Karpas-422 (cell line): ENCODE measurements around the gene LMBR1. TPM values are rescaled to one million over a fixed set of nuclear protein-coding genes. Genes with fewer than 3 reads are reported as not detected.
"Not testable (repeated sequence)": the region's sequence is repeated elsewhere in the genome, so short reads cannot be mapped to it uniquely, and the experiment has no call there.

Experiments used
- DNase-seq: peaks from one replicate; pipeline ENCODE4 v3.0.0-alpha.2; 2015
- H2AFZ ChIP-seq: fragments of 200-600 bp; sonication (generic); 2 replicates; pipeline ENCODE4 v1.6.1; 2014; ENCODE audit warnings: antibody characterized with exemption, low read length, mixed read lengths
- H3K27ac ChIP-seq: fragments of 200-600 bp; sonication (generic); 2 replicates; pipeline ENCODE4 v1.5.1; 2014; ENCODE audit warnings: mild to moderate bottlenecking, low read length, moderate library complexity
- H3K27me3 ChIP-seq: fragments of 200-600 bp; sonication (generic); 2 replicates; pipeline ENCODE4 v1.6.1; 2014; ENCODE audit warnings: low read length, mixed read lengths
- H3K36me3 ChIP-seq: fragments of 200-600 bp; sonication (generic); 2 replicates; pipeline ENCODE4 v1.6.1; 2014; ENCODE audit warnings: low read length, mixed read lengths; ENCODE audit not compliant: insufficient read depth
- H3K4me1 ChIP-seq: fragments of 200-600 bp; sonication (generic); 2 replicates; pipeline ENCODE4 v1.6.1; 2014; ENCODE audit warnings: mild to moderate bottlenecking, low read length, mixed read lengths
- H3K4me2 ChIP-seq: fragments of 200-600 bp; sonication (generic); 2 replicates; pipeline ENCODE4 v1.6.1; 2014; ENCODE audit warnings: low read length, low read depth, mild to moderate bottlenecking; ENCODE audit not compliant: poor library complexity, severe bottlenecking
- H3K4me3 ChIP-seq: fragments of 200-600 bp; sonication (generic); 2 replicates; pipeline ENCODE4 v1.5.1; 2014; ENCODE audit warnings: mild to moderate bottlenecking, antibody characterized with exemption, low read length, mixed read lengths
- H3K79me2 ChIP-seq: fragments of 200-600 bp; sonication (generic); 2 replicates; pipeline ENCODE4 v1.6.1; 2014; ENCODE audit warnings: mild to moderate bottlenecking, low read length, mixed read lengths
- H3K9ac ChIP-seq: fragments of 200-600 bp; sonication (generic); 2 replicates; pipeline ENCODE4 v1.6.0; 2014; ENCODE audit warnings: low read length
- H3K9me2 ChIP-seq: fragments of 200-600 bp; sonication (generic), shearing (Covaris generic); replicated peaks from 2 replicates; pipeline ENCODE4 v1.6.0; 2014; ENCODE audit warnings: mild to moderate bottlenecking, low read length, moderate library complexity; ENCODE audit not compliant: insufficient read depth
- H3K9me3 ChIP-seq: fragments of 300-700, 200-600 bp; sonication (generic); 2 replicates; pipeline ENCODE4 v1.6.1; 2014; ENCODE audit warnings: low read length, mixed read lengths
- H4K20me1 ChIP-seq: fragments of 200-600 bp; sonication (generic); 2 replicates; pipeline ENCODE4 v1.6.1; 2014; ENCODE audit warnings: mild to moderate bottlenecking, antibody characterized with exemption, low read length, low read depth; ENCODE audit not compliant: insufficient read depth
- total RNA-seq: library from RNA; depleted of rRNA; stranded (reverse); fragments of >200 nt; shearing (Covaris generic); gene quantifications from 2 replicates; pipeline ENCODE4 v1.2.3, GENCODE V29; 2014; ENCODE audit warnings: low replicate concordance

LMBR1 gene
- total RNA-seq, 1 experiment from 2014 or later: 202 TPM

DNA sequence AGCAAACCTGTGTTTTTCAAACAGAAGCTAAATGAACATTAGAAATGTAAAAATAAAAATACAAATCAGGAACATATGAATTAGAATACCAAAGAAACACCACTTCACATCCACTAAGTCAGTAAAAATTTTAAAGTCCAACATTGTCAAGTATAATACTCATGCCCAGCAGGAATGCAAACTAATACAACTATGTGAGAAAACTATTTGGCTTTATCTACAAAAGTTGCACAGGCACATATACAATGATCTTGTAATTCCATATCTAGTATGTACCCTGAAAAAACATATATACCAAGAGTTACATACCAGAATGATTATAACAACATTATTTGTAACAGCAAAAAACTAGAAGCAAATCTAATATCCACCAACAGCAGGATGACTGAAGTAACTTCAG lies 161.3 kb downstream of the LMBR1 start:
- no peak for DNase-seq
- Histone ChIP-seq H3K9me2 (no peaks in the 10 kb centered on the region), H3K4me1 (no peaks in the 10 kb centered on the region), H4K20me1 (no peaks in the 10 kb centered on the region), H3K4me2 (no peak overlapping the region), H3K79me2 (peaks cover 54% of the 10 kb centered on the region), H3K27ac (no peak overlapping the region), H3K4me3 (no peak overlapping the region), H3K9ac (no peak overlapping the region), H2AFZ (no peak overlapping the region), H3K36me3 (peaks cover 43% of the 10 kb centered on the region), H3K27me3 (no peaks in the 10 kb centered on the region), H3K9me3 (no peaks in the 10 kb centered on the region)

GRCh38 chr7:156725936-156726335 lies 167.0 kb downstream of the LMBR1 start:
- Histone ChIP-seq H3K27me3 (no peaks in the 10 kb centered on the region), H4K20me1 (no peaks in the 10 kb centered on the region), H3K4me2 (no peak overlapping the region), H3K79me2 (peaks cover 50% of the 10 kb centered on the region), H3K9ac (no peak overlapping the region), H3K4me1 (no peaks in the 10 kb centered on the region), H3K4me3 (no peak overlapping the region), H3K9me3 (no peaks in the 10 kb centered on the region), H3K9me2 (no peaks in the 10 kb centered on the region), H3K36me3 (peaks cover 28% of the 10 kb centered on the region; the same call in 1 of the 2 replicates), H3K27ac (no peak overlapping the region), H2AFZ (no peak overlapping the region)
- no peak for DNase-seq

- Histone ChIP-seq H3K27ac (no peak overlapping the region), H3K4me2 (no peak overlapping the region), H3K9ac (no peak overlapping the region), H3K27me3 (no peaks in the 10 kb centered on the region), H3K36me3 (peaks cover 33% of the 10 kb centered on the region), H3K4me1 (no peaks in the 10 kb centered on the region), H4K20me1 (no peaks in the 10 kb centered on the region), H3K79me2 (peaks cover 46% of the 10 kb centered on the region), H2AFZ (no peak overlapping the region), H3K9me2 (no peaks in the 10 kb centered on the region), H3K9me3 (no peaks in the 10 kb centered on the region), H3K4me3 (no peak overlapping the region)
- DNase-seq: no peak
These were observed 167.9 kb downstream of the LMBR1 start for GRCh38 chr7:156725073-156725472.

- Histone ChIP-seq H3K36me3 (peaks cover 28% of the 10 kb centered on the region), H3K79me2 (peaks cover 30% of the 10 kb centered on the region), H2AFZ (no peak overlapping the region), H3K4me2 (no peak overlapping the region), H3K9ac (no peak overlapping the region), H3K9me3 (no peaks in the 10 kb centered on the region), H3K9me2 (no peaks in the 10 kb centered on the region), H3K4me1 (no peaks in the 10 kb centered on the region), H3K27me3 (no peaks in the 10 kb centered on the region), H3K4me3 (no peak overlapping the region), H4K20me1 (no peaks in the 10 kb centered on the region), H3K27ac (no peak overlapping the region)
- DNase-seq: no peak
These were observed 170.7 kb downstream of the LMBR1 start for GRCh38 chr7:156722043-156722826.

DNA sequence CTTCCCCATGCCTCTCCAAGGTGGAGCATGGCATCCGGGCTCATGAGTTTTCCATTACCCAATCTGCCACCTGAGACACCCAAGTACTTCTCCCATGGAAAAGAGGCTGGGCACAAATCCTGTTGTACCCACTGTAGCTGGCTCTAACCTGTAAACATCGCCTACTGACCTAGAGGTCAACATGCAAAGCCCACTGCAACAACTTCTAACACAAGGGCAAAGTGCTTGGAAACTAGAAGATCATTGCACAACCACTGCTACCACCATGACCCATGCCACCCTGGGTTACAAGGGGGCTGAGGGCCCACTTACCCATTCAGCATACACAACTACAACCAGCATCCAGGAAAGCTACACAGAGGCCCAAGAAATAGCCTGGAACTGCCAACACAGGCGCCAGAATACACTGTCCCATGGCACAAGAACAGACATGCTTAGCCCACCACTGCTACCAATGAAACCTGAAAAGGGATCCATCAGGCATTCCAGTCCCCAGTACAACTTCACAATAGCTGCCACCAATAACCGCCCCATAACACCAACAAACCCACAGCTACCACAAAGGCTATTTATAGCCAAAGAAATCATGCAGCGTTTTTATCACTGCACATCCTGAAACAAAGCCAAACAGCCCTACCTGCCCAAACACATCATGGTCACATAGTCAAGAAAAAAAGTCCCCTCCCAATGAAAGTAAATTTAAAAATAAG lies 189.1 kb downstream of the LMBR1 start:
- no peak overlapping the region for H2AFZ ChIP-seq
- 0 out of 2 replicates have a peak, but pooled peaks cover 6% of the 10 kb centered on the region for H3K9me3 ChIP-seq
- peaks cover 38% of the 10 kb centered on the region for H3K79me2 ChIP-seq
- H3K36me3 ChIP-seq: peaks cover 32% of the 10 kb centered on the region
- no peaks in the 10 kb centered on the region for H3K9me2 ChIP-seq
- DNase-seq: no peak
- H3K4me2 ChIP-seq: no peak overlapping the region
- H4K20me1 ChIP-seq: no peaks in the 10 kb centered on the region
- H3K27ac ChIP-seq: no peak overlapping the region
- H3K4me1 ChIP-seq: no peaks in the 10 kb centered on the region
- H3K27me3 ChIP-seq: no peaks in the 10 kb centered on the region
- no peak overlapping the region for H3K4me3 ChIP-seq
- no peak overlapping the region for H3K9ac ChIP-seq

DNA sequence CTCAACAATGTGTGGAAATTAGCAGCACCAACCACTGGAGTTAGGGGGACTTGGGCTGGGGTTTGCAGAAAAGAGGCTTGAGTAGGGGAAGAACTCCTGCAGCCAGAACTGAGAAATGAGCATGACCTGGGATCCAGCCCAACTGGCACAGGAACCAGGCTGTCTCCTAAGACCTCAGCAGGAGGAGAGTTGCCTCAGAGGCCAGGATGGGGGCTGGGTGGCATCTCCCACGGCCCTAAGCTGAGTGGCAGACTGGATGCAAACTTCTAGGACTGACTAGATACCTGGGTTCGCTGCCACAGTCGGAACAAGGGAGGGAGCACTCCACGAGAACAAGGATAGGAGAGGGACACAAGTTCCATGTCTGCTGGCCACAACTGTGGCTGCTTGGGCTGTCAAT lies 189.8 kb downstream of the LMBR1 start:
- no peak for DNase-seq
- Histone ChIP-seq H3K9me2 (no peaks in the 10 kb centered on the region), H3K9me3 (0 out of 2 replicates have a peak, but pooled peaks cover 6% of the 10 kb centered on the region), H3K27ac (no peak overlapping the region), H3K79me2 (peaks cover 37% of the 10 kb centered on the region), H2AFZ (no peak overlapping the region), H3K4me1 (no peaks in the 10 kb centered on the region), H3K9ac (no peak overlapping the region), H4K20me1 (no peaks in the 10 kb centered on the region), H3K36me3 (peaks cover 32% of the 10 kb centered on the region), H3K4me3 (no peak overlapping the region), H3K4me2 (no peak overlapping the region), H3K27me3 (no peaks in the 10 kb centered on the region)

- no peak overlapping the region for H3K27ac ChIP-seq
- H3K4me2 ChIP-seq: no peak overlapping the region
- peaks cover 32% of the 10 kb centered on the region for H3K79me2 ChIP-seq
- peaks cover 32% of the 10 kb centered on the region for H3K36me3 ChIP-seq
- H2AFZ ChIP-seq: no peak overlapping the region
- 0 out of 2 replicates have a peak, but pooled peaks cover 6% of the 10 kb centered on the region for H3K9me3 ChIP-seq
- no peaks in the 10 kb centered on the region for H3K4me1 ChIP-seq
- H4K20me1 ChIP-seq: no peaks in the 10 kb centered on the region
- no peaks in the 10 kb centered on the region for H3K27me3 ChIP-seq
- no peak overlapping the region for H3K4me3 ChIP-seq
- no peak for DNase-seq
- no peaks in the 10 kb centered on the region for H3K9me2 ChIP-seq
- no peak overlapping the region for H3K9ac ChIP-seq
These were observed 190.6 kb downstream of the LMBR1 start for GRCh38 chr7:156702399-156702798.

- H2AFZ ChIP-seq, H4K20me1 ChIP-seq, H3K9ac ChIP-seq, H3K9me2 ChIP-seq, H3K4me1 ChIP-seq, H3K27ac ChIP-seq, H3K4me2 ChIP-seq, H3K4me3 ChIP-seq, DNase-seq, H3K9me3 ChIP-seq, H3K27me3 ChIP-seq: not testable (repeated sequence)
- H3K79me2 ChIP-seq: peaks cover 26% of the 10 kb centered on the region
- H3K36me3 ChIP-seq: peaks cover 32% of the 10 kb centered on the region
These were observed 191.2 kb downstream of the LMBR1 start for GRCh38 chr7:156701787-156702186.
